ENCODE results near the gene FAM20C. TPM values are rescaled to one million over a fixed set of nuclear protein-coding genes. Genes with fewer than 3 reads are reported as not detected.

FAM20C gene
- polyA plus RNA-seq, 1 experiment = 32.5 TPM

- POLR2A ChIA-PET = no interaction called here
- Histone ChIP-seq H3K4me3 (ENCODE audit: low read depth, low read length) (no peak overlapping the region), H3K27me3 (ENCODE audit: control insufficient read depth, insufficient read depth, low read length) (peaks cover 1% of the 10 kb centered on the region; the same call in 1 of the 2 replicates), H3K36me3 (ENCODE audit: control insufficient read depth, insufficient read depth, low read length) (peaks cover 1% of the 10 kb centered on the region; the same call in 1 of the 2 replicates)
- DNase-seq (ENCODE audit: low read depth) = no peak
- TF ChIP-seq CTCF (IDR thresholded peaks at IDR 0.05; ENCODE audit: insufficient read depth, low read depth, low read length) = no peak
- CTCF ChIA-PET = interaction anchor here (1.4 kb wide), 1 partner anchor 9 kb away, joined by 3 read pairs; no protein-coding TSS in a partner anchor
These were observed 5.0 kb upstream of the FAM20C start for GRCh38 chr7:187227-187927.

DNA sequence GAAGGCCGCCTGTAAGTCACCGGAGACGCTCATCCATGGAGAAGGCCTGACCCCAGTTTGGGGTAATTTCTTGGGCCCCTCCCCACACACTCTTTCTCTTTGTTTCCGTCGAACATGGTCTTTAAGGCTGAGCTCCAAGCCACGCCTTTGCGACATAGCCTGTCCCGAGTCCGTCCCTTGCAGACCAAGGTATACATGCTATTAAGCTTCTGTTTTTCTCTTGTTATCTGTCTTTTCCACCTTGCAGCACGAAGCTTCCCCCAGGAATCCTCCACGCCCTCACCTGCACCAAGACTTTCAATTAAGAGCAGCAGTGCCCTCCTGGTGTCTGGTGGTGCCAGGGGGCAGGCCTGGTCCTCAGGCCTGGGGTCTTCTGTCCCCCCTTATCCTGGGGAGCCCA is 4.2 kb upstream of the FAM20C start:
- ChIA-PET CTCF (interaction anchor here (0.7 to 1.4 kb wide), 2 partner anchors 8 to 105 kb away, joined by 3 read pairs; no protein-coding TSS in a partner anchor), POLR2A (no interaction called here)
- Histone ChIP-seq H3K4me3 (ENCODE audit: low read depth, low read length) (no peak overlapping the region), H3K36me3 (ENCODE audit: control insufficient read depth, insufficient read depth, low read length) (peaks cover 1% of the 10 kb centered on the region; the same call in 1 of the 2 replicates), H3K27me3 (ENCODE audit: control insufficient read depth, insufficient read depth, low read length) (no peaks in the 10 kb centered on the region; the same call in 1 of the 2 replicates)
- no peak for TF ChIP-seq CTCF (IDR thresholded peaks at IDR 0.05; ENCODE audit: insufficient read depth, low read depth, low read length)
- no peak for DNase-seq (ENCODE audit: low read depth)

- no peak for DNase-seq (ENCODE audit: low read depth)
- POLR2A ChIA-PET = no interaction called here
- CTCF ChIA-PET = interaction anchor here (0.6 to 1.4 kb wide), 3 partner anchors 7 to 106 kb away, joined by 3 to 4 read pairs (median 3); no protein-coding TSS in a partner anchor
- no peaks in the 10 kb centered on the region for H3K27me3 ChIP-seq (ENCODE audit: control insufficient read depth, insufficient read depth, low read length)
- peaks cover 1% of the 10 kb centered on the region; the same call in 1 of the 2 replicates for H3K36me3 ChIP-seq (ENCODE audit: control insufficient read depth, insufficient read depth, low read length)
- no peak overlapping the region for H3K4me3 ChIP-seq (ENCODE audit: low read depth, low read length)
- no peak for TF ChIP-seq CTCF (IDR thresholded peaks at IDR 0.05; ENCODE audit: insufficient read depth, low read depth, low read length)
These were observed 3.5 kb upstream of the FAM20C start for GRCh38 chr7:188727-189500.

DNA sequence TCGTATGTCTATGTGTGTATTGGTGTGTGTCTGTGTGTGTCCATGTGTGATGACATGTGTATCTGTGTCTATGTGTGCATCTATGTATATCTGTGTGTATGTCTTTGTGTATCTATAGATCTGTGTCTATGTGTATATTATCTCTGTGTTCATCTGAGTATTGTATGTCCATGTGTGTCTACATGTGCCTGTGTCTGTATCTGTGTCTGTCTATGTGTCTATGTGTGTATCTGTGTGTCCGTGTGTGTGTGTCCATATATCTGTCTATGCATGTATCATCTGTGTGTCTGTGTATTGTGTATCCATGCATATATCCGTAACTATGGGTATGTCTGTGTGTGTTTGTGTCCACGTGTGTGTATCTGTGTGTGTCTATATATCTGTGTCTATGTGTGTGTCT is 2.7 kb upstream of the FAM20C start:
- POLR2A ChIA-PET = no interaction called here

More for the DNA sequence above, 2.7 kb upstream of the FAM20C start:
- peaks cover 1% of the 10 kb centered on the region; the same call in 1 of the 2 replicates for H3K36me3 ChIP-seq (ENCODE audit: control insufficient read depth, insufficient read depth, low read length)
- CTCF ChIA-PET = interaction anchor here (0.6 kb wide), 1 partner anchor 31 kb away, joined by 4 read pairs; no protein-coding TSS in a partner anchor
- no peaks in the 10 kb centered on the region for H3K27me3 ChIP-seq (ENCODE audit: control insufficient read depth, insufficient read depth, low read length)
- TF ChIP-seq CTCF (IDR thresholded peaks at IDR 0.05; ENCODE audit: insufficient read depth, low read depth, low read length) = no peak
- H3K4me3 ChIP-seq (ENCODE audit: low read depth, low read length) = no peak overlapping the region
- no peak for DNase-seq (ENCODE audit: low read depth)

All from BJ (cell line).